AG04449 (cell line): ENCODE measurements around the gene CENPC.

ENCODE experiments used
- CTCF ChIA-PET: fragments of 350-600 bp; formaldehyde crosslinking; extraction: SDS; loops from one replicate; lab custom pipeline; 2021; ENCODE audit warnings: antibody characterized with exemption; lab: Yijun Ruan, JAX
- POLR2A ChIA-PET: fragments of 400-600, 350-600 bp; formaldehyde crosslinking; extraction: SDS; loops from one replicate; lab custom pipeline; 2020; ENCODE audit warnings: antibody characterized with exemption, inconsistent platforms; lab: Yijun Ruan, JAX
- DNase-seq: peaks from one replicate; pipeline ENCODE4 v3.0.0-alpha.2; 2010; ENCODE audit warnings: low read depth, low spot score
- H3K4me3 ChIP-seq: 2 replicates; pipeline ENCODE4 v1.5.1; 2011; ENCODE audit warnings: low read depth, mild to moderate bottlenecking, control low read depth, low read length
- TF ChIP-seq, protein P1 (sequence below): IDR thresholded peaks from one replicate; pipeline ENCODE4 v1.5.1; 2011; ENCODE audit warnings: mild to moderate bottlenecking, moderate library complexity, low read length, control low read depth, inconsistent platforms; ENCODE audit not compliant: insufficient read depth; ENCODE audit errors: missing control alignments

Gene CENPC

DNA sequence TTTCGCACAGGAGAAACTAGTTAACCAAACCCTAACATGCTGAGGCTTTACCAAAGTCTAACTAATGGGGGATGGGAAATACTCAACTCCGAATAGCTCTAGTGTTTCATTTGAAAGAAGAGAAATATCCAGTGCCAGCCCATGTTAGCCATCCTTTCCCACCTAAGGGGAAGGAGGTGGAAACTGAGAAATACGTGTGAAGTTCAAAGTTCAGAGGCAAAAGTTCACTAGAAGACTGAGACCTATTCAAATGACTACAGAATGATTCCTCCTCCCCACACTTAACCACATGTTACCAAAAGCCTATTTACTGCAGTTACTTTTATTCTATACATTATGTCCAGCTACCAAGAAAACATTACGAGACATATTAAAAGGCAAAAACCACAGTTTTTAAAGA, 106.3 kb downstream of the CENPC start:
- no peak overlapping the region for H3K4me3 ChIP-seq
- no peak for DNase-seq
- CTCF ChIA-PET: no interaction called here
- TF ChIP-seq, protein P1, sequence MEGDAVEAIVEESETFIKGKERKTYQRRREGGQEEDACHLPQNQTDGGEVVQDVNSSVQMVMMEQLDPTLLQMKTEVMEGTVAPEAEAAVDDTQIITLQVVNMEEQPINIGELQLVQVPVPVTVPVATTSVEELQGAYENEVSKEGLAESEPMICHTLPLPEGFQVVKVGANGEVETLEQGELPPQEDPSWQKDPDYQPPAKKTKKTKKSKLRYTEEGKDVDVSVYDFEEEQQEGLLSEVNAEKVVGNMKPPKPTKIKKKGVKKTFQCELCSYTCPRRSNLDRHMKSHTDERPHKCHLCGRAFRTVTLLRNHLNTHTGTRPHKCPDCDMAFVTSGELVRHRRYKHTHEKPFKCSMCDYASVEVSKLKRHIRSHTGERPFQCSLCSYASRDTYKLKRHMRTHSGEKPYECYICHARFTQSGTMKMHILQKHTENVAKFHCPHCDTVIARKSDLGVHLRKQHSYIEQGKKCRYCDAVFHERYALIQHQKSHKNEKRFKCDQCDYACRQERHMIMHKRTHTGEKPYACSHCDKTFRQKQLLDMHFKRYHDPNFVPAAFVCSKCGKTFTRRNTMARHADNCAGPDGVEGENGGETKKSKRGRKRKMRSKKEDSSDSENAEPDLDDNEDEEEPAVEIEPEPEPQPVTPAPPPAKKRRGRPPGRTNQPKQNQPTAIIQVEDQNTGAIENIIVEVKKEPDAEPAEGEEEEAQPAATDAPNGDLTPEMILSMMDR: no peak
- POLR2A ChIA-PET: no interaction called here

- POLR2A ChIA-PET: no interaction called here
- peak; percentile 38 for DNase-seq
- H3K4me3 ChIP-seq: no peak overlapping the region
- CTCF ChIA-PET: no interaction called here
- TF ChIP-seq, protein P1: no peak
These were observed 107.2 kb downstream of the CENPC start for GRCh38 chr4:67437974-67438713.

DNA sequence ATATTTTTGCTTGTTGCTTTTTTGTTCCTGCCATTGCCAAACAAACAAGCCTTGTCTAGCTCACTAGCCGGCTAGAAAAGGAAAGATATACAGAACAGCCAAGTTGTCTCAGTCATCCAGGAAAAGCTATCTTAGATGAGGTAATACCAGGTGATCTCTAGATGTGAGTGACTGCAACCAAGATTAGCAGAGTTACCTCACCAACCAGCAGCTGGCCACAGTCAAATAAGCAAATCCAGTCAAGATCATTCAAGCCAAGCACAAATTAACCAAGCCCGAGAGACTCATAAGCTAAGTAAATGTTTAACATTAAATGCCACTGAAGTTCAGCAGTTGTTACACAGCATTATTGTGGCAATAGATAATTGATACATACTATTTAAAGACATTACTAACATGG, 108.6 kb downstream of the CENPC start:
- no peak for DNase-seq
- no peak overlapping the region for H3K4me3 ChIP-seq
- POLR2A ChIA-PET: interaction anchor here (0.6 kb wide), 1 partner anchor 40 kb away, joined by 3 read pairs; no protein-coding TSS in a partner anchor
- CTCF ChIA-PET: no interaction called here
- TF ChIP-seq, protein P1: no peak

GRCh38 chr4:67430989-67431388, 114.3 kb downstream of the CENPC start:
- ChIA-PET POLR2A (no interaction called here), CTCF (no interaction called here)
- TF ChIP-seq, protein P1: no peak

DNA sequence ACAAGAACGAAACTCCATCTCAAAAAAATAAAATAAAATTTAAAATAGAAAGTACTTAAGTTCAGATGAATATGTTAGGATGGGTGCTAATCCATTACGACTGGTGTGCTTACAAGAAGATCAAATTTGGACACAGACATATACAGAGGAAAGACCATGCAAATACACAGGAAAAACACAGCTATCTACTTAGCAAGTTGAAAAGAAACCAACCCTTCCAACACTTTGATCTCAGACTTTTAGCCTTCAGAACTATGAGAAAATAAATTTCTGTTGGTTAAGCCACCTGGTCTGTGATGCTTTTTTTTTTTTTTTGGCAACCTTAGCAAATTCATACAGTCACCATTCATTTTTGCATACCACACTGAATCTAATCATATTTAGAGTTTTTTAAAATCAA, 116.5 kb downstream of the CENPC start:
- POLR2A ChIA-PET: no interaction called here
- TF ChIP-seq, protein P1: no peak
- no peak for DNase-seq
- CTCF ChIA-PET: no interaction called here
- no peak overlapping the region for H3K4me3 ChIP-seq

More at GRCh38 chr4:67430989-67431388, 114.3 kb downstream of the CENPC start:
- DNase-seq: no peak
- no peak overlapping the region for H3K4me3 ChIP-seq
